HepG2 (cell line): ENCODE data around the gene ETF1. TPM values are rescaled to one million over a fixed set of nuclear protein-coding genes. Genes with fewer than 3 reads are reported as not detected.

Source experiments
- ASH2L ChIP-seq: fragments of 300-600, 200-600 bp; sonication (generic); IDR thresholded peaks from 2 replicates; pipeline ENCODE4 v1.7.0; 2017; ENCODE audit warnings: low read depth, mild to moderate bottlenecking, moderate library complexity, mixed read lengths, low read length; ENCODE audit not compliant: insufficient read length
- BHLHE40 ChIP-seq: IDR thresholded peaks from 2 replicates; pipeline ENCODE4 v1.6.1; 2011; ENCODE audit warnings: low read length, improper control_type of control experiment
- ELF1 ChIP-seq: sonication (generic); formaldehyde crosslinking; IDR thresholded peaks from 2 replicates; pipeline ENCODE4 v1.4.0; 2020; ENCODE audit warnings: missing genetic modification reagents
- HCFC1 ChIP-seq: fragments of 150-350 bp; IDR thresholded peaks from 2 replicates; pipeline ENCODE4 v1.6.1; 2014; ENCODE audit warnings: low read depth, low read length
- HOXA5 ChIP-seq: sonication (generic); formaldehyde crosslinking; IDR thresholded peaks from 2 replicates; pipeline ENCODE4 v1.4.0; 2020; ENCODE audit warnings: missing genetic modification reagents
- IKZF1 ChIP-seq: fragments of 450-650 bp; IDR thresholded peaks from 2 replicates; pipeline ENCODE4 v1.7.1; 2016
- KLF11 ChIP-seq: IDR thresholded peaks from 2 replicates; pipeline ENCODE4 v1.6.1; 2016; ENCODE audit warnings: missing compliant biosample characterization
- KLF13 ChIP-seq: sonication (generic); formaldehyde crosslinking; IDR thresholded peaks from 2 replicates; pipeline ENCODE4 v1.4.0; 2020; ENCODE audit warnings: mild to moderate bottlenecking, missing genetic modification reagents
- MIER3 ChIP-seq: IDR thresholded peaks from 2 replicates; pipeline ENCODE4 v1.6.1; 2016; ENCODE audit warnings: missing compliant biosample characterization, borderline replicate concordance
- NFYC ChIP-seq: IDR thresholded peaks from 2 replicates; pipeline ENCODE4 v1.6.1; 2016; ENCODE audit warnings: missing genetic modification reagents, missing compliant biosample characterization
- PHF8 ChIP-seq: sonication (generic); formaldehyde crosslinking; IDR thresholded peaks from 2 replicates; pipeline ENCODE4 v1.5.0; 2020; ENCODE audit warnings: missing genetic modification reagents
- POLR2A ChIP-seq, 2 experiments: IDR thresholded peaks; 2 replicates each; pipeline ENCODE4 v1.6.1; 2011; ENCODE audit warnings: low read depth in 2 of 2, low read length in 2 of 2, mild to moderate bottlenecking in 1 of 2, moderate library complexity in 1 of 2; ENCODE audit not compliant: insufficient read depth in 1 of 2
- SRSF4 ChIP-seq: fragments of 200-400 bp; formaldehyde crosslinking; IDR thresholded peaks from one replicate; pipeline ENCODE4 v1.6.1; 2018; ENCODE audit warnings: mild to moderate bottlenecking, low read depth, low read length, moderate library complexity; ENCODE audit not compliant: poor library complexity, severe bottlenecking
- ZBTB3 ChIP-seq: sonication (generic); formaldehyde crosslinking; IDR thresholded peaks from 2 replicates; pipeline ENCODE4 v1.4.0; 2020; ENCODE audit warnings: low read depth, mild to moderate bottlenecking, moderate library complexity, missing genetic modification reagents, borderline replicate concordance
- ZFAT ChIP-seq: sonication (generic); formaldehyde crosslinking; conservative IDR thresholded peaks from 2 replicates; pipeline ENCODE4 v1.8.1; 2023; ENCODE audit warnings: missing genetic modification reagents, inconsistent platforms
- ZFYVE20 ChIP-seq: sonication (generic); formaldehyde crosslinking; IDR thresholded peaks from 2 replicates; pipeline ENCODE4 v1.8.0; 2023; ENCODE audit warnings: low read depth, mild to moderate bottlenecking, moderate library complexity, missing genetic modification reagents, borderline replicate concordance
- ZMYM3 ChIP-seq: sonication (generic); formaldehyde crosslinking; IDR thresholded peaks from 2 replicates; pipeline ENCODE4 v1.5.1; 2020; ENCODE audit warnings: mild to moderate bottlenecking, missing genetic modification reagents
- ZNF367 ChIP-seq: sonication (generic); formaldehyde crosslinking; IDR thresholded peaks from 2 replicates; pipeline ENCODE4 v1.4.0; 2020; ENCODE audit warnings: missing genetic modification reagents, borderline replicate concordance
- ZNF451 ChIP-seq: sonication (generic); formaldehyde crosslinking; IDR thresholded peaks from 2 replicates; pipeline ENCODE4 v1.5.0; 2020; ENCODE audit warnings: mild to moderate bottlenecking, missing genetic modification reagents
- ZNF577 ChIP-seq: sonication (generic); formaldehyde crosslinking; IDR thresholded peaks from 2 replicates; pipeline ENCODE4 v1.4.0; 2020; ENCODE audit warnings: mild to moderate bottlenecking, low read depth, missing genetic modification reagents, borderline replicate concordance
- ZNF629 ChIP-seq: sonication (generic); formaldehyde crosslinking; conservative IDR thresholded peaks from 2 replicates; pipeline ENCODE4 v1.5.0; 2020; ENCODE audit warnings: missing genetic modification reagents
- ZNF772 ChIP-seq: sonication (generic); formaldehyde crosslinking; IDR thresholded peaks from 2 replicates; pipeline ENCODE4 v1.5.0; 2020; ENCODE audit warnings: mild to moderate bottlenecking, missing genetic modification reagents
- ZNF781 ChIP-seq: sonication (generic); formaldehyde crosslinking; IDR thresholded peaks from 2 replicates; pipeline ENCODE4 v1.5.1; 2020; ENCODE audit warnings: borderline replicate concordance, mild to moderate bottlenecking, missing genetic modification reagents; ENCODE audit errors: not compliant biosample characterization
- polyA plus RNA-seq, 8 experiments: library from polyadenylated mRNA; depleted of rRNA in 3 of 8; stranded (reverse) in 7 of 8; unstranded in 1 of 8; fragments of >200 nt; fragmentation: Illumina TruSeq in 4 of 8; extraction: Trizol in 4 of 8; gene quantifications; 2 replicates each; pipeline versions ENCODE4 v1.2.1 to v1.2.3, GENCODE V29; 2011 to 2016; ENCODE audit warnings: low read depth in 4 of 8, missing spikeins in 1 of 8, mixed read lengths in 1 of 8; ENCODE audit not compliant: insufficient read depth in 1 of 8
- total RNA-seq, 5 experiments: library from RNA; depleted of rRNA; stranded (reverse); fragments of >200 nt; fragmentation: Illumina TruSeq; extraction: Trizol; gene quantifications; 2 replicates each; pipeline ENCODE4 v1.2.3, GENCODE V29; 2016; ENCODE audit warnings: low read depth in 1 of 5
- TF ChIP-seq, protein P1 (sequence below): sonication (generic); formaldehyde crosslinking; IDR thresholded peaks from 2 replicates; pipeline ENCODE4 v1.4.0; 2020; ENCODE audit warnings: missing genetic modification reagents
- TF ChIP-seq, protein P2 (sequence below): sonication (generic); formaldehyde crosslinking; IDR thresholded peaks from 2 replicates; pipeline ENCODE4 v1.5.1; 2020; ENCODE audit warnings: mild to moderate bottlenecking, missing genetic modification reagents, moderate library complexity
- TF ChIP-seq, protein P3 (sequence below): sonication (generic); formaldehyde crosslinking; IDR thresholded peaks from 2 replicates; pipeline ENCODE4 v1.4.0; 2020; ENCODE audit warnings: mild to moderate bottlenecking, missing genetic modification reagents
- TF ChIP-seq, protein P4 (sequence below): sonication (generic); formaldehyde crosslinking; IDR thresholded peaks from 2 replicates; pipeline ENCODE4 v1.8.0; 2022; ENCODE audit warnings: low read depth, missing genetic modification reagents

Gene ETF1
- total and polyA plus RNA-seq, 2 of the 13 experiments (the other 11 are each of a cell fraction or from before 2014, with no cell fraction given): 52.1 to 184 TPM

DNA sequence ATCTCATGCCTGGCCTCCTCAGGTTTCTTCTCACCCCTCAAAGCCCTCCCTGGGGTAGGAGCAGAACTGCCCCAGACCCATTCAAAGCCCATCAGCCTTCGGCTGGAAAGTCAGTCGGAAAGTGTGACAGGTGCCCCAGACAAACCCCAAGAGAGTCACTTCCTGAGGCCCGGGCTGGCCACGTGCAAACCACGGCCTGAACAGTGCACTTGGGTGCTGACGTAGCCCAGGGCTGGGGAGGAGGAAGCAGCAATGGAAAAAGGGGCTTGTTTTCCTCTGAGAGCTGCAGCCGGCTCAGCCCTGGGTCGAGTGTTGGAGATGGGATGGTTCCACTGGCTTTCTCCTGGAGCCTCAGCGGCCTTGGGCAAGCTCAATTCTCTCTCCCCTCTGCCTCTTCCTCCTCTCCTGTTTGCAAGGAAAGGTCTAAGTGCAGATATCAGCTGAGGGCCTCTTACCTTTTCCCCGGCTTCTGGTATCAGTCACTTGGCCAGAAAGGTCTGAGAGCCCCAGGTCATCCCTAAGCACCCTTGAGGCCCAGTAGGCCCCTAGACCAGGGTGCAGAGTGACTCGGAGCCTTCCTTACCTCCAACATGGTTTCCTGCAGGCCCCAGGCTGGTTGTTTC, 83.6 kb downstream of the ETF1 start (continued):
- TF ChIP-seq ZBTB3 (CRISPR knock-in tag): no peak
- no peak for TF ChIP-seq NFYC (CRISPR knock-in tag)
- TF ChIP-seq IKZF1: no peak
- no peak for TF ChIP-seq SRSF4
- TF ChIP-seq ASH2L: no peak
- peak; percentile 49; the same call in 1 of the 2 replicates for TF ChIP-seq BHLHE40
- no peak for TF ChIP-seq ZFAT (CRISPR knock-in tag)
- TF ChIP-seq MIER3 (CRISPR knock-in tag): 0 out of 2 replicates have a peak, but pooled peaks have one; percentile 31
- 0 out of 2 replicates have a peak, but pooled peaks have one; percentile 24 for TF ChIP-seq HOXA5
- TF ChIP-seq ZNF451 (CRISPR knock-in tag): 0 out of 2 replicates have a peak, but pooled peaks have one; percentile 44
- peak; percentile 70; the same call in 1 of the 2 replicates for TF ChIP-seq KLF11
- no peak for TF ChIP-seq POLR2A (IDR thresholded peaks at IDR 0.05; ENCODE audit: insufficient read depth in 1 of 2, low read depth in 2 of 2, low read length in 2 of 2)
- TF ChIP-seq, protein P1, sequence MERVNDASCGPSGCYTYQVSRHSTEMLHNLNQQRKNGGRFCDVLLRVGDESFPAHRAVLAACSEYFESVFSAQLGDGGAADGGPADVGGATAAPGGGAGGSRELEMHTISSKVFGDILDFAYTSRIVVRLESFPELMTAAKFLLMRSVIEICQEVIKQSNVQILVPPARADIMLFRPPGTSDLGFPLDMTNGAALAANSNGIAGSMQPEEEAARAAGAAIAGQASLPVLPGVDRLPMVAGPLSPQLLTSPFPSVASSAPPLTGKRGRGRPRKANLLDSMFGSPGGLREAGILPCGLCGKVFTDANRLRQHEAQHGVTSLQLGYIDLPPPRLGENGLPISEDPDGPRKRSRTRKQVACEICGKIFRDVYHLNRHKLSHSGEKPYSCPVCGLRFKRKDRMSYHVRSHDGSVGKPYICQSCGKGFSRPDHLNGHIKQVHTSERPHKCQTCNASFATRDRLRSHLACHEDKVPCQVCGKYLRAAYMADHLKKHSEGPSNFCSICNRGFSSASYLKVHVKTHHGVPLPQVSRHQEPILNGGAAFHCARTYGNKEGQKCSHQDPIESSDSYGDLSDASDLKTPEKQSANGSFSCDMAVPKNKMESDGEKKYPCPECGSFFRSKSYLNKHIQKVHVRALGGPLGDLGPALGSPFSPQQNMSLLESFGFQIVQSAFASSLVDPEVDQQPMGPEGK: peak; percentile 21; the same call in 1 of the 2 replicates
- TF ChIP-seq KLF13 (CRISPR knock-in tag): no peak
- 0 out of 2 replicates have a peak, but pooled peaks have one; percentile 49 for TF ChIP-seq ZFYVE20 (CRISPR knock-in tag)
- TF ChIP-seq, protein P2, sequence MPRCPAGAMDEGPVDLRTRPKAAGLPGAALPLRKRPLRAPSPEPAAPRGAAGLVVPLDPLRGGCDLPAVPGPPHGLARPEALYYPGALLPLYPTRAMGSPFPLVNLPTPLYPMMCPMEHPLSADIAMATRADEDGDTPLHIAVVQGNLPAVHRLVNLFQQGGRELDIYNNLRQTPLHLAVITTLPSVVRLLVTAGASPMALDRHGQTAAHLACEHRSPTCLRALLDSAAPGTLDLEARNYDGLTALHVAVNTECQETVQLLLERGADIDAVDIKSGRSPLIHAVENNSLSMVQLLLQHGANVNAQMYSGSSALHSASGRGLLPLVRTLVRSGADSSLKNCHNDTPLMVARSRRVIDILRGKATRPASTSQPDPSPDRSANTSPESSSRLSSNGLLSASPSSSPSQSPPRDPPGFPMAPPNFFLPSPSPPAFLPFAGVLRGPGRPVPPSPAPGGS (CRISPR knock-in tag): peak; percentile 73
- TF ChIP-seq, protein P3, sequence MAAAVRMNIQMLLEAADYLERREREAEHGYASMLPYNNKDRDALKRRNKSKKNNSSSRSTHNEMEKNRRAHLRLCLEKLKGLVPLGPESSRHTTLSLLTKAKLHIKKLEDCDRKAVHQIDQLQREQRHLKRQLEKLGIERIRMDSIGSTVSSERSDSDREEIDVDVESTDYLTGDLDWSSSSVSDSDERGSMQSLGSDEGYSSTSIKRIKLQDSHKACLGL: peak; percentile 78; the same call in 1 of the 2 replicates
- peak; percentile 16; the same call in 1 of the 2 replicates for TF ChIP-seq ZNF367 (CRISPR knock-in tag)
- no peak for TF ChIP-seq HCFC1
- TF ChIP-seq PHF8 (CRISPR knock-in tag): peak; percentile 28; the same call in 1 of the 2 replicates
- no peak for TF ChIP-seq ZNF577 (CRISPR knock-in tag)
- no peak for TF ChIP-seq ZNF629 (CRISPR knock-in tag)
- TF ChIP-seq ELF1: peak; percentile 77
- peak; percentile 76 for TF ChIP-seq ZNF772 (CRISPR knock-in tag)
- TF ChIP-seq ZNF781 (CRISPR knock-in tag): peak; percentile 59
- TF ChIP-seq ZMYM3 (CRISPR knock-in tag): no peak; the same call in 1 of the 2 replicates
- TF ChIP-seq, protein P4, sequence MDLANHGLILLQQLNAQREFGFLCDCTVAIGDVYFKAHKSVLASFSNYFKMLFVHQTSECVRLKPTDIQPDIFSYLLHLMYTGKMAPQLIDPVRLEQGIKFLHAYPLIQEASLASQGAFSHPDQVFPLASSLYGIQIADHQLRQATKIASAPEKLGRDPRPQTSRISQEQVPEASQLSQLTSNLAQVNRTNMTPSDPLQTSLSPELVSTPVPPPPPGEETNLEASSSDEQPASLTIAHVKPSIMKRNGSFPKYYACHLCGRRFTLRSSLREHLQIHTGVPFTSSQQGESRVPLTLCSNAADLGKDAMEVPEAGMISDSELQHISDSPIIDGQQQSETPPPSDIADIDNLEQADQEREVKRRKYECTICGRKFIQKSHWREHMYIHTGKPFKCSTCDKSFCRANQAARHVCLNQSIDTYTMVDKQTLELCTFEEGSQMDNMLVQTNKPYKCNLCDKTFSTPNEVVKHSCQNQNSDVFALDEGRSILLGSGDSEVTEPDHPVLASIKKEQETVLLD: no peak
